ENCODE results near the gene MTMR12.

DNA sequence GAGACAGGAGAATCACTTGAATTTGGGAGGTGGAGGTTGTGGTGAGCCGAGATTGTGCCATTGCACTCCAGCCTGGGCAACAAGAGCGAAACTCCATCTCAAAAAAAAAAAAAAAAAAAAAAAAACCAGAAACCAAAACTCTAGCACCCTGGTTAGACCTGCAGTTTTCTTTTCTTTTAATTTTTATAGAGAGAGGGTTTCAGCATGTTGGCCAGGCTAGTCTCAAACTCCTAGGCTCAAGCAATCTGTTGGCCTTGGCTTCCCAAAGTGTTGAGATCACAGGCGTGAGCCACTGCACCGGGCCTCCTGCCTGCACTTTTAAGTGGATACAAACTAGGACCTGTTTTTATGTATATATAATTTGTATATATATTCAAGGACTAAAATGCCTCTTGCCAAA, 12.9 kb upstream of the MTMR12 start:
- TF ChIP-seq, protein P1, sequence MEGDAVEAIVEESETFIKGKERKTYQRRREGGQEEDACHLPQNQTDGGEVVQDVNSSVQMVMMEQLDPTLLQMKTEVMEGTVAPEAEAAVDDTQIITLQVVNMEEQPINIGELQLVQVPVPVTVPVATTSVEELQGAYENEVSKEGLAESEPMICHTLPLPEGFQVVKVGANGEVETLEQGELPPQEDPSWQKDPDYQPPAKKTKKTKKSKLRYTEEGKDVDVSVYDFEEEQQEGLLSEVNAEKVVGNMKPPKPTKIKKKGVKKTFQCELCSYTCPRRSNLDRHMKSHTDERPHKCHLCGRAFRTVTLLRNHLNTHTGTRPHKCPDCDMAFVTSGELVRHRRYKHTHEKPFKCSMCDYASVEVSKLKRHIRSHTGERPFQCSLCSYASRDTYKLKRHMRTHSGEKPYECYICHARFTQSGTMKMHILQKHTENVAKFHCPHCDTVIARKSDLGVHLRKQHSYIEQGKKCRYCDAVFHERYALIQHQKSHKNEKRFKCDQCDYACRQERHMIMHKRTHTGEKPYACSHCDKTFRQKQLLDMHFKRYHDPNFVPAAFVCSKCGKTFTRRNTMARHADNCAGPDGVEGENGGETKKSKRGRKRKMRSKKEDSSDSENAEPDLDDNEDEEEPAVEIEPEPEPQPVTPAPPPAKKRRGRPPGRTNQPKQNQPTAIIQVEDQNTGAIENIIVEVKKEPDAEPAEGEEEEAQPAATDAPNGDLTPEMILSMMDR (conservative IDR thresholded peaks at IDR 0.05 in 1 of 2, IDR thresholded peaks at IDR 0.05 in 1 of 2; ENCODE audit: low read depth in 1 of 2, low read length in 2 of 2) = no peak
- no peak for TF ChIP-seq EZH2 (IDR thresholded peaks at IDR 0.05; ENCODE audit: low read length, missing control alignments)

Data from fibroblast of lung (primary cell).